Measurements from ENCODE around the gene ZDBF2. TPM values are rescaled to one million over a fixed set of nuclear protein-coding genes. Genes with fewer than 3 reads are reported as not detected.

ZDBF2 gene
- total and polyA plus RNA-seq, 2 of the 8 experiments (the other 6 are each of a cell fraction or from before 2014, with no cell fraction given): 1.5 to 17.2 TPM

DNA sequence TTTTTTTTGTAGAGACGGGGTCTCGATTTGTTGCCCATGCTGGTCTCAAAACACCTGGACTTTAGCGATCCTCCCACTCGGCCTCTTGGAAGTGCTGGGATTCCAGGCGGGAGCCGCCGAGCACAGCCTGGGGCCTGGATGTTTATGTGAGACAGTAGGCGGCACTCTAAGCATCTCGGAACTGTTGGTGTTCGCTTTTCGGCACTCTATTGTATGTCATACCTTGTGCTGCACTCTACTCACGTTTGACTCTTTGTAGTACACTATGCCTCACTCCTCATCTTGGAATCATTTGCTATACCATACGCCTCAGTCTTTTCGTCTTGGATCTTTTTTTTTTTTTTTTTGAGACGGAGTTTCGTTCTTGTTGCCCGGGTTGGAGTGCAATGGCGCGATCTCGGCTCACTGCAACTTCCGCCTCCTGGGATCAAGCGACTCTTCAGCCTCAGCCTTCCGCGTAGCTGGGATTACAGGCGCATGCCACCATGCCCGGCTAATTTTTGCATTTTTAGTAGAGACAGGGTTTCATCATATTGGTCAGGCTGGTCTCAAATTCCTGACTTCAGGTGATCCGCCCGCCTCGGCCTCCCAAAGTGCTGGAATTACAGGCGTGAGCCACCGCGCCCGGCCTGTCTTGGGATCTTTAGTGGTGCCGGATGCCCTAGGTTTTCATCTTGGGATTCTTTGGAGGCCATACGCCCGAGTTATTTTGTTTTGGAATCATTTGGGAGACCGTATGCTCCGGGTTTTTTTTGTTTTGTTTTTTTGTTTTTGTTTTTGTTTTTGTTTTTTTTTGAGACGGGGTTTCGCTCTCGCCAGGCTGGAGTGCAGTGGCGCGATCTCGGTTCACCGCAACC, 24.2 kb upstream of the ZDBF2 start (continued):
- TF ChIP-seq SAP30 (IDR thresholded peaks at IDR 0.05; ENCODE audit: insufficient read depth, insufficient replicate concordance, low read length) (no peak), ATF3 (IDR thresholded peaks at IDR 0.05; ENCODE audit: insufficient read depth, low read depth, low read length) (no peak), YY1 (IDR thresholded peaks at IDR 0.05; ENCODE audit: low read depth, low read length) (no peak), RAD21 (IDR thresholded peaks at IDR 0.05 in 1 of 2, conservative IDR thresholded peaks at IDR 0.05 in 1 of 2; ENCODE audit: low read depth in 2 of 2, low read length in 2 of 2) (peak; percentile 37 to 48), CREB1 (IDR thresholded peaks at IDR 0.05) (no peak), KDM4A (IDR thresholded peaks at IDR 0.05; ENCODE audit: low read depth, low read length, severe bottlenecking) (peak; percentile 25), TAF1 (IDR thresholded peaks at IDR 0.05; ENCODE audit: low read depth, low read length) (peak; percentile 26), EZH2 (IDR thresholded peaks at IDR 0.05; ENCODE audit: low read depth, low read length, severe bottlenecking) (peak; percentile 70), SP2 (IDR thresholded peaks at IDR 0.05; ENCODE audit: low read length) (no peak), TAF7 (optimal IDR thresholded peaks at IDR 0.05; ENCODE audit: borderline replicate concordance, low read depth, low read length) (no peak), SRF (IDR thresholded peaks at IDR 0.05; ENCODE audit: low read depth, low read length) (no peak), SUZ12 (IDR thresholded peaks at IDR 0.05; ENCODE audit: low read length) (no peak; the same call in 1 of the 2 replicates), POLR2AphosphoS5 (IDR thresholded peaks at IDR 0.05; ENCODE audit: low read depth, low read length) (no peak; the same call in 1 of the 2 replicates), SIX5 (IDR thresholded peaks at IDR 0.05; ENCODE audit: low read depth, low read length) (no peak)
- TF ChIP-seq, protein P1, sequence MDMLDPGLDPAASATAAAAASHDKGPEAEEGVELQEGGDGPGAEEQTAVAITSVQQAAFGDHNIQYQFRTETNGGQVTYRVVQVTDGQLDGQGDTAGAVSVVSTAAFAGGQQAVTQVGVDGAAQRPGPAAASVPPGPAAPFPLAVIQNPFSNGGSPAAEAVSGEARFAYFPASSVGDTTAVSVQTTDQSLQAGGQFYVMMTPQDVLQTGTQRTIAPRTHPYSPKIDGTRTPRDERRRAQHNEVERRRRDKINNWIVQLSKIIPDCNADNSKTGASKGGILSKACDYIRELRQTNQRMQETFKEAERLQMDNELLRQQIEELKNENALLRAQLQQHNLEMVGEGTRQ (IDR thresholded peaks at IDR 0.05; ENCODE audit: low read length): no peak
- TF ChIP-seq, protein P2, sequence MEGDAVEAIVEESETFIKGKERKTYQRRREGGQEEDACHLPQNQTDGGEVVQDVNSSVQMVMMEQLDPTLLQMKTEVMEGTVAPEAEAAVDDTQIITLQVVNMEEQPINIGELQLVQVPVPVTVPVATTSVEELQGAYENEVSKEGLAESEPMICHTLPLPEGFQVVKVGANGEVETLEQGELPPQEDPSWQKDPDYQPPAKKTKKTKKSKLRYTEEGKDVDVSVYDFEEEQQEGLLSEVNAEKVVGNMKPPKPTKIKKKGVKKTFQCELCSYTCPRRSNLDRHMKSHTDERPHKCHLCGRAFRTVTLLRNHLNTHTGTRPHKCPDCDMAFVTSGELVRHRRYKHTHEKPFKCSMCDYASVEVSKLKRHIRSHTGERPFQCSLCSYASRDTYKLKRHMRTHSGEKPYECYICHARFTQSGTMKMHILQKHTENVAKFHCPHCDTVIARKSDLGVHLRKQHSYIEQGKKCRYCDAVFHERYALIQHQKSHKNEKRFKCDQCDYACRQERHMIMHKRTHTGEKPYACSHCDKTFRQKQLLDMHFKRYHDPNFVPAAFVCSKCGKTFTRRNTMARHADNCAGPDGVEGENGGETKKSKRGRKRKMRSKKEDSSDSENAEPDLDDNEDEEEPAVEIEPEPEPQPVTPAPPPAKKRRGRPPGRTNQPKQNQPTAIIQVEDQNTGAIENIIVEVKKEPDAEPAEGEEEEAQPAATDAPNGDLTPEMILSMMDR (IDR thresholded peaks at IDR 0.05; ENCODE audit: control extremely low read depth in 1 of 3, insufficient read depth in 1 of 3, low read depth in 1 of 3, low read length in 3 of 3): peak in 2 of 3 experiments; percentile 28 to 50; a peak in 3 of 4 replicates

All from H1 (cell line).